ENCODE measurements around the gene SV2B. TPM values are rescaled to one million over a fixed set of nuclear protein-coding genes. Genes with fewer than 3 reads are reported as not detected.

Gene SV2B
- total RNA-seq, 4 donors from 2014 or later: 0.23 to 2.2 (median 0.62) TPM

DNA sequence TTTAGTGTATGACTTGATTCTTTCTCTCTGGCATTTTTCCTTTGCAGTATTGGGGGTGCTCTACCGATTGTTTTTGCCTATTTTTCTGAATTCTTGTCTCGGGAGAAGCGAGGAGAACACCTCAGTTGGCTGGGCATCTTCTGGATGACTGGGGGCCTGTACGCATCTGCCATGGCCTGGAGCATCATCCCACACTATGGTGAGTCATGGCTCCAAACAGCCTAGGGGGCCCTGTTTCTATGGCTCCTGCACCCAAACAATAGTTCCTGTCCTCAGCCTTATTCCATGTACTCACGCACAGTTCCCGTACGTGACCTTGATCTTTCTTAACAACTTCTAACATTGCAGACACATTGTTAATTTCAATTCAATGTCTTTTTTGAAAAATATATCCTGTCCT is 152.3 kb downstream of the SV2B start:
- WGBS: 80% methylated on average over 7 of the region's 7 CpGs
- no peaks in the 10 kb centered on the region for H3K4me1 ChIP-seq
- TF ChIP-seq, protein P1, sequence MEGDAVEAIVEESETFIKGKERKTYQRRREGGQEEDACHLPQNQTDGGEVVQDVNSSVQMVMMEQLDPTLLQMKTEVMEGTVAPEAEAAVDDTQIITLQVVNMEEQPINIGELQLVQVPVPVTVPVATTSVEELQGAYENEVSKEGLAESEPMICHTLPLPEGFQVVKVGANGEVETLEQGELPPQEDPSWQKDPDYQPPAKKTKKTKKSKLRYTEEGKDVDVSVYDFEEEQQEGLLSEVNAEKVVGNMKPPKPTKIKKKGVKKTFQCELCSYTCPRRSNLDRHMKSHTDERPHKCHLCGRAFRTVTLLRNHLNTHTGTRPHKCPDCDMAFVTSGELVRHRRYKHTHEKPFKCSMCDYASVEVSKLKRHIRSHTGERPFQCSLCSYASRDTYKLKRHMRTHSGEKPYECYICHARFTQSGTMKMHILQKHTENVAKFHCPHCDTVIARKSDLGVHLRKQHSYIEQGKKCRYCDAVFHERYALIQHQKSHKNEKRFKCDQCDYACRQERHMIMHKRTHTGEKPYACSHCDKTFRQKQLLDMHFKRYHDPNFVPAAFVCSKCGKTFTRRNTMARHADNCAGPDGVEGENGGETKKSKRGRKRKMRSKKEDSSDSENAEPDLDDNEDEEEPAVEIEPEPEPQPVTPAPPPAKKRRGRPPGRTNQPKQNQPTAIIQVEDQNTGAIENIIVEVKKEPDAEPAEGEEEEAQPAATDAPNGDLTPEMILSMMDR (IDR thresholded peaks at IDR 0.05): no peak
- TF ChIP-seq POLR2AphosphoS5 (IDR thresholded peaks at IDR 0.05): no peak
- H3K36me3 ChIP-seq: no peaks in the 10 kb centered on the region
- H3K27ac ChIP-seq: no peak overlapping the region
- no peak overlapping the region for H3K4me3 ChIP-seq
- no peaks in the 10 kb centered on the region for H3K9me3 ChIP-seq
- H3K27me3 ChIP-seq: no peaks in the 10 kb centered on the region
- no peak for DNase-seq (ENCODE audit: low spot score in 2 of 2)

DNA sequence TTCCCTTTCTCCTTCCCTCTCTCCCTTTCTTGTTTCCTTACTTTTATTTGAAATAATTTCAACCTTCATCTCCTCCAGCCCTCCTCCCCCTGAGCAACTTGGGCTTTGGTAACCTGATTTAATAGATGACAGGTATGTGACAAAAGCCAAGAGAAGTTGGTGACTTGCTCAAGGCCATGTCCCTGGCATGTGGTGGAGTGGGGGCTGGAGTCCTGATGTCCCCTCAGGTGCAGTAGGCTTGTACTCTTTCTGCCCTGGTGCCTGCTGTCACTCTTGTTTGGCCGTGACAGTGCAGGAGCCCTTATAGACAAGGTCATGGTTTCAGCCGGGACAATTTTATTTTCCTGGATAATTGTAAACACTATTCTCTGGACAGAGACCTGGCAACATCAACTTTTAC is 152.7 kb downstream of the SV2B start:
- 81% methylated on average over 2 of the region's 2 CpGs for WGBS
- no peak overlapping the region for H3K4me3 ChIP-seq
- no peak for DNase-seq (ENCODE audit: low spot score in 2 of 2)
- no peak for TF ChIP-seq EP300 (IDR thresholded peaks at IDR 0.05)
- TF ChIP-seq, protein P1 (IDR thresholded peaks at IDR 0.05): no peak
- no peak for TF ChIP-seq POLR2AphosphoS5 (IDR thresholded peaks at IDR 0.05)
- H3K36me3 ChIP-seq: no peaks in the 10 kb centered on the region
- no peaks in the 10 kb centered on the region for H3K27me3 ChIP-seq
- no peaks in the 10 kb centered on the region for H3K4me1 ChIP-seq
- no peaks in the 10 kb centered on the region for H3K9me3 ChIP-seq
- no peak overlapping the region for H3K27ac ChIP-seq

DNA sequence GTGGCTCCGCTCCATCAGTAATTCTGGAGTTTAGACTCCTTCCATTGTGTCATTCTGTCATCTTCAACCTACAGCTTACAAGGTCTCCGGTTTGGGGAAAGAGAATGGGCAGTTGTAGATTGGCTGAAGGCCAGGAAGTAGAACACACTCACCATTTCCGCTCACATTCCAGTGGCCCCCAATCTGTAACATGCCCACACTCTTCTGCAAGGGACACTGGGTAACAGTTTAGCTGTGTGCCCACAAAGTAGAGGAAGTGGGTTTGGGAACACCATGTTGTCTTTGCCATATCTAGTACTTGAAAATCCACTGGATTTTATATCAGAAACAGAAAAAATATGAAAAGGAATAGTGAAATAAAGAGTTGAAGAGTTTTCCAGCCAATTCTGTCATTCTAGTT is 153.5 kb downstream of the SV2B start:
- Histone ChIP-seq H3K9me3 (no peaks in the 10 kb centered on the region), H3K27ac (no peak overlapping the region), H3K36me3 (no peaks in the 10 kb centered on the region), H3K4me3 (no peak overlapping the region), H3K27me3 (no peaks in the 10 kb centered on the region), H3K4me1 (no peaks in the 10 kb centered on the region)
- 85% methylated on average over 3 of the region's 3 CpGs for WGBS
- TF ChIP-seq POLR2A (IDR thresholded peaks at IDR 0.05): no peak
- no peak for DNase-seq (ENCODE audit: low spot score in 2 of 2)

DNA sequence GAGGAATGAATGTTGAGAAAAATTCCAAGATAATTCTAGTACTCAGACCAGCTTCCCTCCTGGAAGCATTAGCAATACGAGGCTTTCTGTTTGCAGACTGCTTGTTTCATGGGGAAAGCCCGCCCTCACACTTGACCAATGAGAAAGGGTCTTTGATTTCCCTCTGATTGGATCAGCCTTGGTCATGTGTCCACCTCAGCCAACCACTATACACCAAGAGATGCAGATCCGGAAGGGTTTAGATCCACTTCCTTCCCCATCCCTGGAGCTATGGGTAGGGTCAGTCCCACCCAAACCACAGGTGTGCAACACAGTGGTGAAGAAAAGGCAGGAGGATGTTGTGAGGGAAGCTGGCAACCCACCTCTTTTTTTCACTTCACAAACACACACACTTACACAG is 154.7 kb downstream of the SV2B start:
- Histone ChIP-seq H3K4me3 (no peak overlapping the region), H3K27me3 (no peaks in the 10 kb centered on the region), H3K9me3 (no peaks in the 10 kb centered on the region), H3K36me3 (no peaks in the 10 kb centered on the region), H3K4me1 (no peaks in the 10 kb centered on the region), H3K27ac (no peak overlapping the region)
- WGBS: 81% methylated on average over 3 of the region's 3 CpGs
- DNase-seq (ENCODE audit: low spot score in 2 of 2): no peak
- TF ChIP-seq EP300 (IDR thresholded peaks at IDR 0.05) (no peak), POLR2AphosphoS5 (IDR thresholded peaks at IDR 0.05) (no peak), POLR2A (IDR thresholded peaks at IDR 0.05) (no peak)
- TF ChIP-seq, protein P1 (IDR thresholded peaks at IDR 0.05): no peak

DNA sequence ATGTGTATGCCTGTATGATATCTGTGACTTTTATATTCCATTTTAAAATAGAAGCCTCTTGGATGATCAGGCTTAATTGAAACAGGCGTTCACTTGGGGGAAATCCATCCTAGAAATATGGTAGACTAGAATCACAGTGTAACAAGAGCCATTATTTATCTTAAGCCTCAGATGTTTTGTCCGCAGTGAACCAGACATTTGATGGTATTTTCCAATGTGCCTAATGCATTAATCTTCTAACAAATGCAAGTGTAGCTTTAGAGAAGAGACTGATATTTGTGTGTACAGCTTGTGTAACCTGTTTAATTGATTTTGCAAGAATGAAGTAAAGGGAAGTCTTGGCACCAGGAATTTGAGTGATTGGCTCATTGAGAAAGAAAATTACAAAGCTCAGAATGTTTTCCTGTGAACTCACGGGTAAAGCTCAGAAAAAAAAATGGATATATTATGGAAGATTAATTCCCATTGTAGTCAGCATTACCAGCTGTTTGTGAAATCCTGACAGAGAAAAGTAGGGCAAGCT is 155.7 kb downstream of the SV2B start:
- H3K4me1 ChIP-seq: no peaks in the 10 kb centered on the region
- DNase-seq (ENCODE audit: low spot score in 2 of 2): no peak
- TF ChIP-seq EP300 (IDR thresholded peaks at IDR 0.05): no peak
- TF ChIP-seq POLR2AphosphoS5 (IDR thresholded peaks at IDR 0.05): no peak
- TF ChIP-seq, protein P1 (IDR thresholded peaks at IDR 0.05): no peak
- TF ChIP-seq POLR2A (IDR thresholded peaks at IDR 0.05): no peak
- H3K27me3 ChIP-seq: no peaks in the 10 kb centered on the region
- no peaks in the 10 kb centered on the region for H3K9me3 ChIP-seq
- WGBS: 66% methylated on average over 3 of the region's 3 CpGs
- H3K4me3 ChIP-seq: no peak overlapping the region
- H3K36me3 ChIP-seq: no peaks in the 10 kb centered on the region
- H3K27ac ChIP-seq: no peak overlapping the region

- WGBS: 91% methylated on average over 6 of the region's 6 CpGs
- no peak overlapping the region for H3K4me3 ChIP-seq
- no peak overlapping the region for H3K27ac ChIP-seq
- H3K36me3 ChIP-seq: no peaks in the 10 kb centered on the region
- DNase-seq (ENCODE audit: low spot score in 2 of 2): no peak
- no peaks in the 10 kb centered on the region for H3K27me3 ChIP-seq
- H3K4me1 ChIP-seq: peaks cover 6% of the 10 kb centered on the region
- no peak for TF ChIP-seq EP300 (IDR thresholded peaks at IDR 0.05)
- TF ChIP-seq POLR2A (IDR thresholded peaks at IDR 0.05): no peak
- TF ChIP-seq, protein P1 (IDR thresholded peaks at IDR 0.05): no peak
- TF ChIP-seq POLR2AphosphoS5 (IDR thresholded peaks at IDR 0.05): no peak
- H3K9me3 ChIP-seq: no peaks in the 10 kb centered on the region
These were observed 157.8 kb downstream of the SV2B start for GRCh38 chr15:91257746-91258414.
